K562 (cell line): ENCODE results near the gene ARHGEF18. TPM values are rescaled to one million over a fixed set of nuclear protein-coding genes. Genes with fewer than 3 reads are reported as not detected.
A peak's percentile ranks its signal among the peaks of the same experiment; 100 is the strongest.

ENCODE experiments used
- ATAC-seq: fragments of 200-7000 bp; cut with Tn5 transposase; 3 replicates; pipeline ENCODE4 v1.9.1; 2020; ENCODE audit warnings: moderate library complexity
- BruUV-seq: library from RNA; stranded (reverse); fragments of 400-500 nt; replicated peaks from 2 replicates; lab custom pipeline; 2021; lab: Mats Ljungman, UMichigan
- CTCF ChIA-PET: fragments of 300-600 bp; formaldehyde crosslinking; extraction: SDS; loops from one replicate; lab custom pipeline; 2021; ENCODE audit warnings: low intra/inter-chr PET ratio; lab: Yijun Ruan, JAX
- POLR2A ChIA-PET: fragments of 300-600, 350-650 bp; sonication (Branson Sonifier 250); formaldehyde crosslinking; extraction: SDS; loops from one replicate; lab custom pipeline; 2021; ENCODE audit warnings: antibody characterized with exemption, inconsistent platforms; lab: Yijun Ruan, JAX
- DNase-seq, 4 experiments: peaks; one replicate each; pipeline versions ENCODE4 v3.0.0 to v3.0.0-alpha.2; 2011 to 2018; ENCODE audit warnings: low spot score in 3 of 4, mixed read lengths in 3 of 4; ENCODE audit errors: extremely low read depth in 1 of 4
- FAIRE-seq: peaks from 2 replicates; lab custom pipeline; 2011; peaks lifted over from hg19 to GRCh38; lab: Jason Lieb, UNC
- H2AFZ ChIP-seq: 2 replicates; pipeline ENCODE4 v1.6.0; 2011; ENCODE audit warnings: low read depth, low read length, control low read depth, inconsistent platforms
- H3K27ac ChIP-seq: fragments of 200-600 bp; 3 replicates; pipeline ENCODE4 v1.8.0; 2011; ENCODE audit warnings: low read depth, mild to moderate bottlenecking, control low read depth, inconsistent platforms, low read length, moderate library complexity, mixed read lengths; ENCODE audit errors: extremely low read depth
- H3K27me3 ChIP-seq, 2 experiments: fragments of 300-600 bp in 1 of 2; 2 replicates in 1 of 2; 3 replicates in 1 of 2; pipeline versions ENCODE4 v1.6.0 to v1.8.0; 2011; ENCODE audit warnings: inconsistent platforms in 2 of 2, low read length in 2 of 2, mild to moderate bottlenecking in 1 of 2, mixed read lengths in 1 of 2, moderate library complexity in 1 of 2; ENCODE audit not compliant: control insufficient read depth in 2 of 2, insufficient read depth in 2 of 2
- H3K36me3 ChIP-seq: fragments of 300-600 bp; 3 replicates; pipeline ENCODE4 v1.8.0; 2011; ENCODE audit warnings: mild to moderate bottlenecking, low read length, inconsistent platforms; ENCODE audit not compliant: control insufficient read depth, insufficient read depth
- H3K4me1 ChIP-seq, 2 experiments: fragments of 200-600 bp in 1 of 2; replicated peaks in 1 of 2; 2 replicates in 1 of 2; 3 replicates in 1 of 2; pipeline versions ENCODE4 v1.5.1 to v1.8.0; 2011; ENCODE audit warnings: inconsistent platforms in 2 of 2, low read length in 2 of 2, mild to moderate bottlenecking in 1 of 2, mixed read lengths in 1 of 2, moderate library complexity in 1 of 2; ENCODE audit not compliant: control insufficient read depth in 2 of 2, insufficient read depth in 2 of 2
- H3K4me2 ChIP-seq: 2 replicates; pipeline ENCODE4 v1.6.1; 2011; ENCODE audit warnings: low read length, control low read depth, inconsistent platforms, mixed read lengths; ENCODE audit not compliant: insufficient read depth
- H3K4me3 ChIP-seq: fragments of 200-600 bp; sonication (generic), shearing (Covaris generic); 2 replicates; pipeline ENCODE4 v1.5.1; 2016; ENCODE audit warnings: control low read depth, inconsistent platforms
- H3K79me2 ChIP-seq: fragments of 200-600 bp; 3 replicates; pipeline ENCODE4 v1.8.0; 2011; ENCODE audit warnings: low read length, inconsistent platforms; ENCODE audit not compliant: control insufficient read depth, insufficient read depth
- H3K9ac ChIP-seq, 2 experiments: 2 replicates each; pipeline versions ENCODE4 v1.6.0 to v1.6.1; 2011; ENCODE audit warnings: low read depth in 2 of 2, low read length in 2 of 2, control low read depth in 1 of 2, inconsistent platforms in 1 of 2, mild to moderate bottlenecking in 1 of 2, mixed read lengths in 1 of 2; ENCODE audit not compliant: insufficient read depth in 1 of 2
- H3K9me1 ChIP-seq: one replicate; pipeline ENCODE4 v1.6.0; 2011; ENCODE audit warnings: inconsistent platforms, mild to moderate bottlenecking, low read length, moderate library complexity; ENCODE audit not compliant: control insufficient read depth, insufficient read depth
- H3K9me3 ChIP-seq: replicated peaks from 2 replicates; pipeline ENCODE4 v1.5.1; 2011; ENCODE audit warnings: low read depth, low read length, inconsistent platforms; ENCODE audit not compliant: control insufficient read depth, insufficient read depth
- H4K20me1 ChIP-seq: replicated peaks from 2 replicates; pipeline ENCODE4 v1.6.1; 2011; ENCODE audit warnings: low read length, inconsistent platforms, mixed read lengths; ENCODE audit not compliant: control insufficient read depth, insufficient read depth
- CHD1 ChIP-seq: fragments of 200-600 bp; sonication (generic); IDR thresholded peaks from one replicate; pipeline ENCODE4 v1.6.1; 2012; ENCODE audit warnings: mild to moderate bottlenecking, moderate library complexity, low read length, inconsistent platforms
- DACH1 ChIP-seq: fragments of 450-650 bp; IDR thresholded peaks from 2 replicates; pipeline ENCODE4 v1.6.1; 2018; ENCODE audit not compliant: partially characterized antibody
- RBFOX2 ChIP-seq: fragments of 200-400 bp; formaldehyde crosslinking; IDR thresholded peaks from 2 replicates; pipeline ENCODE4 v1.6.1; 2017; ENCODE audit warnings: low read depth, mild to moderate bottlenecking, low read length, moderate library complexity
- SAFB ChIP-seq: fragments of 200-400 bp; formaldehyde crosslinking; IDR thresholded peaks from 2 replicates; pipeline ENCODE4 v1.6.1; 2017; ENCODE audit warnings: low read depth, low read length, borderline replicate concordance
- SAP30 ChIP-seq: fragments of 200-600 bp; sonication (generic); IDR thresholded peaks from 2 replicates; pipeline ENCODE4 v1.6.1; 2012; ENCODE audit warnings: borderline replicate concordance, low read depth, mild to moderate bottlenecking, moderate library complexity, low read length, control low read depth, inconsistent platforms; ENCODE audit not compliant: insufficient read depth, poor library complexity, severe bottlenecking
- TCF3 ChIP-seq: sonication (generic); formaldehyde crosslinking; IDR thresholded peaks from 2 replicates; pipeline ENCODE4 v1.4.0; 2020; ENCODE audit warnings: mild to moderate bottlenecking, missing genetic modification reagents
- XRCC4 ChIP-seq: IDR thresholded peaks from one replicate; pipeline ENCODE4 v1.6.1; 2011; ENCODE audit not compliant: insufficient read depth, insufficient read length; ENCODE audit errors: extremely low read depth
- ZNF699 ChIP-seq: fragments of 250-450 bp; sonication (Bioruptor Pico); IDR thresholded peaks from 2 replicates; pipeline ENCODE4 v1.8.0; 2021; ENCODE audit warnings: mild to moderate bottlenecking, moderate library complexity; ENCODE audit not compliant: insufficient replicate concordance
- WGBS: fragments of 100-300 bp; shearing (Covaris generic); methylation state at CpG from one replicate; pipeline ENCODE4 v1.1.6; 2016; ENCODE audit warnings: low coverage, mixed read lengths; ENCODE audit not compliant: insufficient coverage; ENCODE audit errors: missing lambda C conversion rate; 5-methylcytosine and 5-hydroxymethylcytosine counted together
- in situ Hi-C: fragments of 300-500 bp; cut with MboI; formaldehyde crosslinking; loops from 4 replicates; pipeline ENCODE4 v1.15.0; 2018; ENCODE audit warnings: inconsistent platforms, mixed read lengths
- intact Hi-C: fragments of 100-400 bp; cut with micrococcal nuclease; formaldehyde crosslinking; loops from 2 replicates; pipeline ENCODE4 v1.14.2; 2022
- polyA plus RNA-seq, 8 experiments: library from polyadenylated mRNA; depleted of rRNA in 4 of 8; stranded (reverse) in 5 of 8; unstranded in 3 of 8; fragments of >200 nt; fragmentation: Nextera tagmentation in 2 of 8; fragmentation: Illumina TruSeq in 1 of 8; extraction: Ambion mirVana in 2 of 8; extraction: Trizol in 1 of 8; gene quantifications; 2 replicates each; pipeline versions ENCODE4 v1.2.1 to v1.2.3, GENCODE V29; 2011 to 2014; ENCODE audit warnings: inconsistent platforms in 1 of 8, missing spikeins in 1 of 8
- total RNA-seq, 7 experiments: library from RNA; depleted of rRNA in 6 of 7; stranded (reverse); fragments of >200 nt in 6 of 7; fragmentation: Illumina TruSeq in 2 of 7; extraction: Trizol in 2 of 7; gene quantifications; 2 replicates each; pipeline versions ENCODE4 v1.2.1 to v1.2.3, GENCODE V29; 2011 to 2021; ENCODE audit warnings: low replicate concordance in 1 of 7
- TF ChIP-seq, protein P1 (sequence below): fragments of 200-800 bp; sonication (Bioruptor generic); IDR thresholded peaks from 2 replicates; pipeline ENCODE4 v1.6.1; 2017; ENCODE audit warnings: missing genetic modification characterization, missing compliant biosample characterization
- TF ChIP-seq, protein P2 (sequence below): IDR thresholded peaks from 2 replicates; pipeline ENCODE4 v1.6.1; 2011; ENCODE audit warnings: borderline replicate concordance, low read depth, mild to moderate bottlenecking, moderate library complexity, low read length; ENCODE audit not compliant: insufficient read depth, poor library complexity, severe bottlenecking
- TF ChIP-seq, protein P3 (sequence below), 2 experiments: fragments of 450-650 bp; conservative IDR thresholded peaks; 2 replicates each; pipeline ENCODE4 v1.6.1; 2017; ENCODE audit warnings: mild to moderate bottlenecking in 2 of 2, moderate library complexity in 2 of 2
- TF ChIP-seq, protein P4 (sequence below): sonication (generic); formaldehyde crosslinking; IDR thresholded peaks from 2 replicates; pipeline ENCODE4 v1.8.1; 2023; ENCODE audit warnings: mild to moderate bottlenecking, missing genetic modification reagents
- TF ChIP-seq, protein P5 (sequence below): sonication (generic); formaldehyde crosslinking; IDR thresholded peaks from 2 replicates; pipeline ENCODE4 v1.8.0; 2022; ENCODE audit warnings: mild to moderate bottlenecking, missing genetic modification reagents

Gene ARHGEF18
- total and polyA plus RNA-seq, 9 of the 15 experiments (the other 6 are each of a cell fraction or from before 2014, with no cell fraction given), result 0.04 to 16.5 (median 4.5) TPM

DNA sequence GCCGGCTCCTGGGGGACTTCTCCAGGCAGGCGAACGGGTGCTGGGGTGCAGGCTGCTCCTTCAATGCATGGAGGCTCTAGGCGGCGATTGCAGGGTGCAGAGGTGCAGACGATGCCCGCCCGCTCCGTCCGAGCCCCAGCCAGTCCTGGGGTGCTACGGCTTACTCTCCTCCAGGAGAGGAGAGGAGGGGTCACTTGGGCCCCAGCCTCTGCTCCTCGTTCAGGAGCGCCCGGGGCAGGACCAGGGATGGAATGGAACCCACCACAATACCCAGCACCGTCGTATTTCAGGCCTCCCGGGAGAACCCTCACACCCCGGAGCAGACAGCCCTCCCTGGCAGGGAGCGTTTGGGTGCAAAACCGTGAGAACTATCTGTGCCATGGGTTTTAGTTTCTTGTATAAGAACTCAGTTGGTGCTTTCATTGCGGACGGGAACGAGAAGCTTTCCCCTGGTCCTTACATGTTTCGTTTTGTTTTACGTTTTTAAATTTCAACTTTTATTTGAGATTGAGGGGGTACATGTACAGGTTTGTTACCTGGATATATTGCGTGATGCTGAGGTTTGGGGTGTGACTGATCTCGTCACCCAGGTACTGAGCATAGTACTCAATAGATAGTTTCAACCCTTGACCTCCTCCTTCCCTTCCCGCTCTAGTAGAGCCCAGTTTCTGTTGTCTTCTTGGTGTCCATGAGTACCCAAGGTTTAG, 46.8 kb downstream of the ARHGEF18 start:
- no peaks in the 10 kb centered on the region for H3K36me3 ChIP-seq
- CTCF ChIA-PET, result no interaction called here
- peaks cover 7 to 18% of the 10 kb centered on the region in 2 experiments; a peak in 4 of 5 replicates for H3K4me1 ChIP-seq
- peaks cover 20% of the 10 kb centered on the region for H3K79me2 ChIP-seq
- 0 out of 2 replicates have a peak, but pooled peaks cover 3% of the 10 kb centered on the region for H4K20me1 ChIP-seq
- POLR2A ChIA-PET, result interaction anchor here (0.6 kb wide), 1 partner anchor 575 kb away, joined by 3 read pairs; no protein-coding TSS in a partner anchor
- no peaks in the 10 kb centered on the region for H3K27me3 ChIP-seq
- H3K27ac ChIP-seq, result peak overlapping the region; percentile 23; the same call in 2 of the 3 replicates
- under 1% methylated on average over 22 of the region's 28 CpGs for WGBS
- no peaks in the 10 kb centered on the region for H3K9me3 ChIP-seq
- H3K4me3 ChIP-seq, result peak overlapping the region; percentile 93
- H2AFZ ChIP-seq, result peak overlapping the region; percentile 71
- ATAC-seq (peak; percentile 67), FAIRE-seq (peak; percentile 67), DNase-seq (peak in 1 of 4 experiments; percentile 15)
- intact Hi-C loops, result no loop called here
- in situ Hi-C loops, result no loop called here
- H3K9me1 ChIP-seq, result no peaks in the 10 kb centered on the region
- no TSS peak for BruUV-seq
- peak overlapping the region; percentile 80 for H3K4me2 ChIP-seq
- peak overlapping the region; percentile 72 to 97 for H3K9ac ChIP-seq
- TF ChIP-seq, protein P1, sequence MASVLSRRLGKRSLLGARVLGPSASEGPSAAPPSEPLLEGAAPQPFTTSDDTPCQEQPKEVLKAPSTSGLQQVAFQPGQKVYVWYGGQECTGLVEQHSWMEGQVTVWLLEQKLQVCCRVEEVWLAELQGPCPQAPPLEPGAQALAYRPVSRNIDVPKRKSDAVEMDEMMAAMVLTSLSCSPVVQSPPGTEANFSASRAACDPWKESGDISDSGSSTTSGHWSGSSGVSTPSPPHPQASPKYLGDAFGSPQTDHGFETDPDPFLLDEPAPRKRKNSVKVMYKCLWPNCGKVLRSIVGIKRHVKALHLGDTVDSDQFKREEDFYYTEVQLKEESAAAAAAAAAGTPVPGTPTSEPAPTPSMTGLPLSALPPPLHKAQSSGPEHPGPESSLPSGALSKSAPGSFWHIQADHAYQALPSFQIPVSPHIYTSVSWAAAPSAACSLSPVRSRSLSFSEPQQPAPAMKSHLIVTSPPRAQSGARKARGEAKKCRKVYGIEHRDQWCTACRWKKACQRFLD (CRISPR knock-in tag), result no peak
- TF ChIP-seq RBFOX2 (peak; percentile 28), SAFB (no peak), DACH1 (no peak), CHD1 (peak; percentile 60), SAP30 (peak; percentile 50), TCF3 (CRISPR knock-in tag) (no peak), ZNF699 (CRISPR knock-in tag) (no peak), XRCC4 (no peak)
- TF ChIP-seq, protein P2, sequence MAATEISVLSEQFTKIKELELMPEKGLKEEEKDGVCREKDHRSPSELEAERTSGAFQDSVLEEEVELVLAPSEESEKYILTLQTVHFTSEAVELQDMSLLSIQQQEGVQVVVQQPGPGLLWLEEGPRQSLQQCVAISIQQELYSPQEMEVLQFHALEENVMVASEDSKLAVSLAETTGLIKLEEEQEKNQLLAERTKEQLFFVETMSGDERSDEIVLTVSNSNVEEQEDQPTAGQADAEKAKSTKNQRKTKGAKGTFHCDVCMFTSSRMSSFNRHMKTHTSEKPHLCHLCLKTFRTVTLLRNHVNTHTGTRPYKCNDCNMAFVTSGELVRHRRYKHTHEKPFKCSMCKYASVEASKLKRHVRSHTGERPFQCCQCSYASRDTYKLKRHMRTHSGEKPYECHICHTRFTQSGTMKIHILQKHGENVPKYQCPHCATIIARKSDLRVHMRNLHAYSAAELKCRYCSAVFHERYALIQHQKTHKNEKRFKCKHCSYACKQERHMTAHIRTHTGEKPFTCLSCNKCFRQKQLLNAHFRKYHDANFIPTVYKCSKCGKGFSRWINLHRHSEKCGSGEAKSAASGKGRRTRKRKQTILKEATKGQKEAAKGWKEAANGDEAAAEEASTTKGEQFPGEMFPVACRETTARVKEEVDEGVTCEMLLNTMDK, result no peak
- TF ChIP-seq, protein P3, sequence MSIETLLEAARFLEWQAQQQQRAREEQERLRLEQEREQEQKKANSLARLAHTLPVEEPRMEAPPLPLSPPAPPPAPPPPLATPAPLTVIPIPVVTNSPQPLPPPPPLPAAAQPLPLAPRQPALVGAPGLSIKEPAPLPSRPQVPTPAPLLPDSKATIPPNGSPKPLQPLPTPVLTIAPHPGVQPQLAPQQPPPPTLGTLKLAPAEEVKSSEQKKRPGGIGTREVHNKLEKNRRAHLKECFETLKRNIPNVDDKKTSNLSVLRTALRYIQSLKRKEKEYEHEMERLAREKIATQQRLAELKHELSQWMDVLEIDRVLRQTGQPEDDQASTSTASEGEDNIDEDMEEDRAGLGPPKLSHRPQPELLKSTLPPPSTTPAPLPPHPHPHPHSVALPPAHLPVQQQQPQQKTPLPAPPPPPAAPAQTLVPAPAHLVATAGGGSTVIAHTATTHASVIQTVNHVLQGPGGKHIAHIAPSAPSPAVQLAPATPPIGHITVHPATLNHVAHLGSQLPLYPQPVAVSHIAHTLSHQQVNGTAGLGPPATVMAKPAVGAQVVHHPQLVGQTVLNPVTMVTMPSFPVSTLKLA (conservative IDR thresholded peaks at IDR 0.05), result no peak; a peak in 1 of 4 replicates
- TF ChIP-seq, protein P4, sequence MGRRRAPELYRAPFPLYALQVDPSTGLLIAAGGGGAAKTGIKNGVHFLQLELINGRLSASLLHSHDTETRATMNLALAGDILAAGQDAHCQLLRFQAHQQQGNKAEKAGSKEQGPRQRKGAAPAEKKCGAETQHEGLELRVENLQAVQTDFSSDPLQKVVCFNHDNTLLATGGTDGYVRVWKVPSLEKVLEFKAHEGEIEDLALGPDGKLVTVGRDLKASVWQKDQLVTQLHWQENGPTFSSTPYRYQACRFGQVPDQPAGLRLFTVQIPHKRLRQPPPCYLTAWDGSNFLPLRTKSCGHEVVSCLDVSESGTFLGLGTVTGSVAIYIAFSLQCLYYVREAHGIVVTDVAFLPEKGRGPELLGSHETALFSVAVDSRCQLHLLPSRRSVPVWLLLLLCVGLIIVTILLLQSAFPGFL, result no peak
- TF ChIP-seq, protein P5, sequence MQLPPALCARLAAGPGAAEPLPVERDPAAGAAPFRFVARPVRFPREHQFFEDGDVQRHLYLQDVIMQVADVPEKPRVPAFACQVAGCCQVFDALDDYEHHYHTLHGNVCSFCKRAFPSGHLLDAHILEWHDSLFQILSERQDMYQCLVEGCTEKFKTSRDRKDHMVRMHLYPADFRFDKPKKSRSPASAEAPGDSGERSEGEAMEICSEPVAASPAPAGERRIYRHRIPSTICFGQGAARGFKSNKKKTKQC (CRISPR knock-in tag), result 0 out of 2 replicates have a peak, but pooled peaks have one; percentile 14
